Neural progenitor cell (in vitro differentiated cells): ENCODE data around the gene NR4A3. TPM values are rescaled to one million over a fixed set of nuclear protein-coding genes. Genes with fewer than 3 reads are reported as not detected.

ENCODE experiments used
- DNase-seq: peaks from one replicate; pipeline ENCODE4 v3.0.0-alpha.2; 2016; ENCODE audit warnings: low spot score
- H2AFZ ChIP-seq: fragments of 200-600 bp; sonication (generic); replicated peaks from 2 replicates; pipeline ENCODE4 v1.6.1; 2016; ENCODE audit warnings: antibody characterized with exemption
- H3F3A ChIP-seq: fragments of 200-600 bp; sonication (generic); 2 replicates; pipeline ENCODE4 v1.6.1; 2016; ENCODE audit warnings: antibody characterized with exemption, low read depth
- H3K27ac ChIP-seq: fragments of 200-600 bp; sonication (generic); 2 replicates; pipeline ENCODE4 v1.5.1; 2016; ENCODE audit warnings: mild to moderate bottlenecking
- H3K27me3 ChIP-seq: fragments of 200-600 bp; sonication (generic); 2 replicates; pipeline ENCODE4 v1.6.1; 2016; ENCODE audit warnings: mild to moderate bottlenecking, moderate library complexity
- H3K36me3 ChIP-seq: fragments of 200-600 bp; sonication (generic); 2 replicates; pipeline ENCODE4 v1.5.1; 2016
- H3K4me1 ChIP-seq: fragments of 200-600 bp; sonication (generic); 2 replicates; pipeline ENCODE4 v1.6.1; 2016; ENCODE audit warnings: mixed run types
- H3K4me2 ChIP-seq: fragments of 200-600 bp; sonication (generic); 2 replicates; pipeline ENCODE4 v1.6.1; 2016
- H3K4me3 ChIP-seq: fragments of 200-600 bp; sonication (generic); 2 replicates; pipeline ENCODE4 v1.5.1; 2016
- H3K79me2 ChIP-seq: fragments of 200-600 bp; sonication (generic); 2 replicates; pipeline ENCODE4 v1.6.1; 2016; ENCODE audit warnings: low read depth
- H3K9ac ChIP-seq: fragments of 200-600 bp; sonication (generic); 2 replicates; pipeline ENCODE4 v1.6.1; 2016
- H3K9me3 ChIP-seq: fragments of 200-600 bp; sonication (generic); 2 replicates; pipeline ENCODE4 v1.5.1; 2016; ENCODE audit warnings: low read depth
- H4K20me1 ChIP-seq: fragments of 200-600 bp; sonication (generic); 2 replicates; pipeline ENCODE4 v1.6.1; 2016; ENCODE audit warnings: low read depth
- H3K27ac Mint-ChIP-seq: 3 replicates; pipeline ENCODE4 v1.8.0; 2021; ENCODE audit warnings: mixed read lengths
- H3K27me3 Mint-ChIP-seq: 2 replicates; pipeline ENCODE4 v1.8.0; 2022; ENCODE audit warnings: low read depth, mild to moderate bottlenecking, inconsistent platforms, moderate library complexity, mixed read lengths; ENCODE audit not compliant: insufficient read depth
- H3K36me3 Mint-ChIP-seq: 3 replicates; pipeline ENCODE4 v1.8.0; 2021; ENCODE audit warnings: mixed read lengths
- H3K4me1 Mint-ChIP-seq: 3 replicates; pipeline ENCODE4 v1.8.0; 2021; ENCODE audit warnings: mixed read lengths
- H3K4me3 Mint-ChIP-seq: 3 replicates; pipeline ENCODE4 v1.8.0; 2021; ENCODE audit warnings: mild to moderate bottlenecking, moderate library complexity, mixed read lengths
- H3K9me3 Mint-ChIP-seq: 3 replicates; pipeline ENCODE4 v1.8.0; 2020; ENCODE audit warnings: mixed read lengths
- CTCF ChIP-seq: fragments of 200-600 bp; sonication (generic); IDR thresholded peaks from 2 replicates; pipeline ENCODE4 v1.5.1; 2017; ENCODE audit warnings: antibody characterized with exemption, mild to moderate bottlenecking
- EZH2 ChIP-seq: fragments of 200-600 bp; sonication (generic); IDR thresholded peaks from 2 replicates; pipeline ENCODE4 v1.6.1; 2017; ENCODE audit warnings: antibody characterized with exemption, mild to moderate bottlenecking, moderate library complexity
- EZH2phosphoT487 ChIP-seq: fragments of 200-600 bp; sonication (generic); IDR thresholded peaks from 2 replicates; pipeline ENCODE4 v1.6.1; 2017; ENCODE audit warnings: antibody characterized with exemption
- total RNA-seq: library from RNA; depleted of rRNA; stranded (reverse); fragments of >200 nt; gene quantifications from 2 replicates; pipeline ENCODE4 v1.2.3, GENCODE V29; 2015; ENCODE audit warnings: low replicate concordance

The NR4A3 gene
- total RNA-seq, 1 donor from 2014 or later, result 0.26 TPM

DNA sequence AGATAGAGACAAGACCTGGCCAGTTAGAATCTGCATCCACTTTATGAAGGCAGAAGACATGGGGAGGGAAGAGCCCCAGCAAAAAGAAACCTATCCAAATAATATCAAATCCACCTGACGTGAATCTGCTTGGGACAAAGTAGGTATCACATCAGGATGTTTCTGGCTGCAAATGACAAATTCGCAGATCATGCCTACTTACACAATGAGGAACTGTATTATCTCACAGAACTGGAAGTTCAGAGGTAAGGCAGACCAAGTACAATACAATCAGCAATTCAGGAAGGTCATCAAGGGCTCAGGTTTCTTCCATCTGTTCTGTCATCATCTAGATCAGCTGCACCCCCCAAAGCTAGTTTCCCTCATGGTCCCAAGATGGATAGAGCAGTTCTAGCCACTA, 13.2 kb upstream of the NR4A3 start:
- H3K36me3 ChIP-seq, result no peaks in the 10 kb centered on the region

DNA sequence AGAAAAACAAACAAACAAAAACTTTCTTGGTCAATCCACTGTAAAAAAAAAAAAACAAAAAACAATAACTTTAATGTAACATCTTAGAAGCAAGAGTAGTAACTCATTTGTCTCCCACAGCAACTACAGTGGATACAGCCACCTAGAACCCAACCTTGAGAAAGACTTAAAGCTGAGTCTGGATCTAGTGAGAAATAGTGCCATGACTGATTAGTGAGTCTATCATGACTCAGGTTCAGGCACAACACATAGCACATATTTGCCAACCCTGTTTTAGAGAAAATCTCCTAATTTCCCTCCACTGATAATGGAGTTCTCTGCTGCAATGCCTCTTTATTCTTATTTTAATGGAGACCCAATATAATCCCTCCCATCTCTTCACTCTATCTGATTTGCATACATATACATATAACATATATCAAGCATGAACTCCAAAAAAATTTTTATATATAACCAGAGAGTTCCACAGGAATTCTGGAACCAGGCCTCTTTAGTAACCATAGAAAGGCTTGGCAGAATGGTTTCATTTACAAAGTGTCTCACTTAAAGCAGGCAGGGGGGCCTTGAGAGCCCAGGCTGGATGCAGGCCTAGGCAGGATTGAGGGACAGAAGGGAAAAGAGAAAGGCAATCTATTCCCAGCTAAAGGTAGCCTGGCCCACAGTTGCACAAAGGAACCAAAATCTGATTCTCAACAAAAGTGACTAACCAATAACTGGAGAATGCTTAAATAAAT, 11.9 kb upstream of the NR4A3 start:
- Histone ChIP-seq H3K79me2 (peaks cover 98% of the 10 kb centered on the region), H3K4me3 (no peak overlapping the region), H3F3A (peaks cover 6% of the 10 kb centered on the region), H3K9me3 (no peaks in the 10 kb centered on the region), H3K9ac (no peak overlapping the region), H3K4me2 (no peak overlapping the region), H4K20me1 (peaks cover 55% of the 10 kb centered on the region), H3K27ac (no peak overlapping the region), H3K27me3 (no peaks in the 10 kb centered on the region), H3K4me1 (no peaks in the 10 kb centered on the region), H2AFZ (no peak overlapping the region), H3K36me3 (no peaks in the 10 kb centered on the region)
- TF ChIP-seq EZH2phosphoT487 (no peak), CTCF (no peak), EZH2 (no peak)
- H3K36me3 Mint-ChIP-seq, result peaks cover 8% of the 10 kb centered on the region
- no peaks in the 10 kb centered on the region for H3K27me3 Mint-ChIP-seq
- H3K27ac Mint-ChIP-seq, result no peak overlapping the region
- no peak overlapping the region for H3K4me3 Mint-ChIP-seq
- H3K4me1 Mint-ChIP-seq, result peaks cover 5% of the 10 kb centered on the region
- DNase-seq, result no peak
- no peaks in the 10 kb centered on the region for H3K9me3 Mint-ChIP-seq

More for the DNA sequence above, 13.2 kb upstream of the NR4A3 start:
- Histone ChIP-seq H3K27ac (no peak overlapping the region), H3K79me2 (peaks cover 96% of the 10 kb centered on the region), H3K4me1 (no peaks in the 10 kb centered on the region), H3K4me2 (no peak overlapping the region), H4K20me1 (peaks cover 49% of the 10 kb centered on the region), H3K9me3 (no peaks in the 10 kb centered on the region), H3K9ac (no peak overlapping the region), H3F3A (peaks cover 6% of the 10 kb centered on the region), H2AFZ (no peak overlapping the region), H3K27me3 (no peaks in the 10 kb centered on the region), H3K4me3 (no peak overlapping the region)
- H3K4me3 Mint-ChIP-seq, result no peak overlapping the region
- DNase-seq, result no peak
- peaks cover 11% of the 10 kb centered on the region for H3K36me3 Mint-ChIP-seq
- no peak overlapping the region for H3K27ac Mint-ChIP-seq
- no peak for TF ChIP-seq EZH2phosphoT487
- TF ChIP-seq EZH2, result no peak
- TF ChIP-seq CTCF, result no peak
- H3K4me1 Mint-ChIP-seq, result peaks cover 5% of the 10 kb centered on the region
- H3K27me3 Mint-ChIP-seq, result no peaks in the 10 kb centered on the region
- H3K9me3 Mint-ChIP-seq, result no peaks in the 10 kb centered on the region

DNA sequence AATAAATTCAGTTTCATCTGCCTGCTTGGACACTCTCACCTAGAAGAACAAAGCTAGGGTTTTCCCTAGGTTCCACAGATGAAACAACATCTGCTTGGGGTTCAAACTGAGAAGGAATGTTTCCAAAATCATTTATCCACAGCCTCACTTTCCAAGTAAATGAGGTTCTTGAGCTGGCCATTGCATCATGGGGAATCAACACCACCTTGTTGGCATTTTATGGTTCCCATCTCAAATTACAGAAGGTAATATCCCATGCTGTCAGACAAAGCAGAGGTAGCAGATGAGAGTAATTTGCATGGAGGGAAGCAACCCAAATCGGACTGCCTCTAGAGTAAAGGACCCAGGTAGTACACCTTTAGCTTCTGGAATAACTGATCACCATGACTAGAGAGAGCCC, 10.5 kb upstream of the NR4A3 start:
- Histone ChIP-seq H3K4me3 (no peak overlapping the region), H4K20me1 (peaks cover 54% of the 10 kb centered on the region), H3F3A (peaks cover 6% of the 10 kb centered on the region), H3K4me1 (no peaks in the 10 kb centered on the region), H3K27ac (no peak overlapping the region), H3K9ac (no peak overlapping the region), H3K4me2 (no peak overlapping the region), H3K79me2 (peaks cover 98% of the 10 kb centered on the region), H3K36me3 (no peaks in the 10 kb centered on the region), H3K27me3 (no peaks in the 10 kb centered on the region), H2AFZ (no peak overlapping the region), H3K9me3 (no peaks in the 10 kb centered on the region)
- Mint-ChIP-seq H3K27me3 (no peaks in the 10 kb centered on the region), H3K36me3 (peaks cover 8% of the 10 kb centered on the region), H3K4me3 (no peak overlapping the region), H3K9me3 (no peaks in the 10 kb centered on the region), H3K4me1 (peaks cover 9% of the 10 kb centered on the region), H3K27ac (no peak overlapping the region)
- TF ChIP-seq CTCF (no peak), EZH2phosphoT487 (no peak), EZH2 (no peak)
- no peak for DNase-seq
